Left ventricle myocardium inferior (tissue), 1 donor: Measurements from ENCODE around the gene PFDN1. TPM values are rescaled to one million over a fixed set of nuclear protein-coding genes. Genes with fewer than 3 reads are reported as not detected.

Source experiments
- DNase-seq: peaks from one replicate; pipeline ENCODE4 v3.0.0-alpha.2; 2020
- H3K27ac ChIP-seq: fragments of 200-600 bp; replicated peaks from 2 replicates; pipeline ENCODE4 v1.8.0; 2021
- H3K27me3 ChIP-seq: fragments of 200-600 bp; 2 replicates; pipeline ENCODE4 v1.8.0; 2021; ENCODE audit warnings: low read depth
- H3K36me3 ChIP-seq: fragments of 200-600 bp; 2 replicates; pipeline ENCODE4 v1.8.0; 2021
- H3K4me1 ChIP-seq: fragments of 200-600 bp; 2 replicates; pipeline ENCODE4 v1.8.0; 2021
- H3K4me3 ChIP-seq: fragments of 200-600 bp; 2 replicates; pipeline ENCODE4 v1.8.0; 2021; ENCODE audit warnings: mild to moderate bottlenecking, moderate library complexity
- H3K9me3 ChIP-seq: fragments of 200-600 bp; replicated peaks from 2 replicates; pipeline ENCODE4 v1.8.0; 2021
- intact Hi-C: fragments of 100-400 bp; cut with micrococcal nuclease; formaldehyde crosslinking; loops from one replicate; pipeline ENCODE4 v1.11.0; 2022
- total RNA-seq: library from RNA; stranded (reverse); fragmentation: NEBNext Ultra II Directional; extraction: Animal tissue kit (Norgen Biotek cat#: 25700); gene quantifications from one replicate; pipeline ENCODE4 v1.2.1, GENCODE V29; 2021
- TF ChIP-seq, protein P1 (sequence below): fragments of 200-600 bp; IDR thresholded peaks from 2 replicates; pipeline ENCODE4 v1.8.0; 2021; ENCODE audit warnings: antibody characterized with exemption, mild to moderate bottlenecking, borderline replicate concordance
- donor health status: DM: no; HTN: yes; CAD: no; lungs with severe emphysema.

The PFDN1 gene
- total RNA-seq, 1 donor from 2014 or later, result 68.7 TPM

DNA sequence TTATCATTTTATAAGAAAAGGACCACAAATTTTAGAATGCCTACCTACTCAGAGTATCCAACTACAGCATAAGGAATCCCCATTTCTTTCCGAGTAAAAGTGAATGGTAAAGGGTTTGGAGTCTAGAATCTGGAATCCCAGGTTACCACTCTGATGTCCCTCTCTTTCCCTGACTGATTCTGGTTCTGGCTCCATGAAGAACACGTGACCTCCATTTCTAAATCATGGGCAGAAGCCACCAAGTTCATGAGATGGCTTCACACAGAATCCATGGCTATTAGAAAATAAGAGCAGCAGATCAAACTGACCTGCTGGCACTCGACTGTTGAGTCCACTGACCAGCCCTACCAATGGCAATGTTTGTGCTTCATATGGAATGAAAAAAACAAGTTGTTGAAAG is 40.7 kb downstream of the PFDN1 start:
- Histone ChIP-seq H3K4me1 (peaks cover 81% of the 10 kb centered on the region), H3K27ac (peak overlapping the region; percentile 85), H3K9me3 (no peaks in the 10 kb centered on the region), H3K36me3 (peaks cover 8% of the 10 kb centered on the region), H3K4me3 (no peak overlapping the region), H3K27me3 (no peaks in the 10 kb centered on the region)
- DNase-seq, result no peak
- intact Hi-C loops, result no loop called here
- TF ChIP-seq, protein P1, sequence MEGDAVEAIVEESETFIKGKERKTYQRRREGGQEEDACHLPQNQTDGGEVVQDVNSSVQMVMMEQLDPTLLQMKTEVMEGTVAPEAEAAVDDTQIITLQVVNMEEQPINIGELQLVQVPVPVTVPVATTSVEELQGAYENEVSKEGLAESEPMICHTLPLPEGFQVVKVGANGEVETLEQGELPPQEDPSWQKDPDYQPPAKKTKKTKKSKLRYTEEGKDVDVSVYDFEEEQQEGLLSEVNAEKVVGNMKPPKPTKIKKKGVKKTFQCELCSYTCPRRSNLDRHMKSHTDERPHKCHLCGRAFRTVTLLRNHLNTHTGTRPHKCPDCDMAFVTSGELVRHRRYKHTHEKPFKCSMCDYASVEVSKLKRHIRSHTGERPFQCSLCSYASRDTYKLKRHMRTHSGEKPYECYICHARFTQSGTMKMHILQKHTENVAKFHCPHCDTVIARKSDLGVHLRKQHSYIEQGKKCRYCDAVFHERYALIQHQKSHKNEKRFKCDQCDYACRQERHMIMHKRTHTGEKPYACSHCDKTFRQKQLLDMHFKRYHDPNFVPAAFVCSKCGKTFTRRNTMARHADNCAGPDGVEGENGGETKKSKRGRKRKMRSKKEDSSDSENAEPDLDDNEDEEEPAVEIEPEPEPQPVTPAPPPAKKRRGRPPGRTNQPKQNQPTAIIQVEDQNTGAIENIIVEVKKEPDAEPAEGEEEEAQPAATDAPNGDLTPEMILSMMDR, result no peak

DNA sequence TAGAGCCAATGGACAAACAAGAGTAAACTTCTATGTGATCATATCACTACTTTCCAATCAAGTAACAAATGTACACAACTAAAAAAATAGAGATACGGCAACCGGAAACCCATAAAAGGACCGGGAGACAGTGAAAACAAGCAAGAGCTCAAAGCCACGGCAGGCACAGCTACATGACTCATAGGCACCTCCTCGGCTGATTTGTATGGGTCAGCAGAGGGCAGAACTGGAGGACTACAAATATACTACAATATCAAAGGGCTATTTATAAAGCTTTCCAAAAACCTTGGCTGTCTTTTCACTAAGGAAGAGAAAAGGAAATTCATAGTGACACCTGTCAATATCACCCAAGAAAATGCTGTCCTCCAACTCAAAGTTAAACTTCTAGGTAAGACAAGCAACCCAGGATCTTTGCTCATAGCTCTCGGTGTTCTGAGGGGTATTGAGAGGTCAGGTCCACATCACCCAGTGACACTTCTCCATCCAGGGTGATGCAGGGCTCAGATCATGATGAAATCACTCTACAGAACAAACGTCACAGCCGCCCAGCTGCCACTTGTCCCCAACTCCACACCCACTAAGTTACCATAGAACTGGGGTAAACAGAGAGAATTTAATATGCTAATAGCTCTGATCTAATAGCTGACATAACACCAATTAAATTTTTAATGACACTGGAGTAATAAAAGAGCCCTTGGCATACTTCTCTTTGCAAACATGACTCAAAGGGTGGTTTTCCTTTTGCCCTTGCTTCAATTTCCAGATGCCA is 41.3 kb downstream of the PFDN1 start:
- H3K27ac ChIP-seq, result peak overlapping the region; percentile 85
- H3K36me3 ChIP-seq, result peaks cover 8% of the 10 kb centered on the region
- no peaks in the 10 kb centered on the region for H3K27me3 ChIP-seq
- TF ChIP-seq, protein P1, result peak; percentile 20
- H3K9me3 ChIP-seq, result no peaks in the 10 kb centered on the region
- H3K4me1 ChIP-seq, result peaks cover 78% of the 10 kb centered on the region
- intact Hi-C loops, result no loop called here
- H3K4me3 ChIP-seq, result peak overlapping the region; percentile 38
- peak; percentile 69 for DNase-seq

DNA sequence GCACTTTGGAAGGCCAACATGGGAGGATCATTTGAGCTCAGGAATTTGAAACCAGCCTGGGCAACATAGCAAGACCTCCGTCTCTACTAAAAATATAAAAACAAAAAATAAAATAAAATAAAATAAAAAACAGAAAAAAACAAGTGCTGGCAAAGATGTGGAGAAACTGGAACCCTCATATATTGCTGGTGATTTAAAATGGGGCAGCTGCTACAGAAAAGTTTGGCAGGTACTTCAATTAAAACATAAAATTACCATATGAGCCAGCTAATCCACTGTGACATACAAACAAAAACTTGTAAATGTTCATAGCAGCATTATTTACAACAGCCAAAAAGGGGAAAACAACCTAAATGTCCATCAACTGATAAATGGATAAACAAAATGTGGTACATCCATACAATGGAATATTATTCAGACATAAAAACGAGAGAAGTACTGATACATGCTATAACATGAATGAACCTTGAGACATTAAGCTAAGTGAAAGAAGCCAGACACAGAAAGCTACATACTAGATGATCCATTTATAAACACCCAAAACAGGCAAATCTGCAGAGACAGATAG is 42.7 kb downstream of the PFDN1 start:
- intact Hi-C loops, result no loop called here
- Histone ChIP-seq H3K4me3 (no peak overlapping the region), H3K9me3 (no peaks in the 10 kb centered on the region), H3K36me3 (peaks cover 8% of the 10 kb centered on the region), H3K27me3 (no peaks in the 10 kb centered on the region), H3K27ac (peak overlapping the region; percentile 85), H3K4me1 (peaks cover 78% of the 10 kb centered on the region)
- DNase-seq, result no peak
- TF ChIP-seq, protein P1, result no peak

DNA sequence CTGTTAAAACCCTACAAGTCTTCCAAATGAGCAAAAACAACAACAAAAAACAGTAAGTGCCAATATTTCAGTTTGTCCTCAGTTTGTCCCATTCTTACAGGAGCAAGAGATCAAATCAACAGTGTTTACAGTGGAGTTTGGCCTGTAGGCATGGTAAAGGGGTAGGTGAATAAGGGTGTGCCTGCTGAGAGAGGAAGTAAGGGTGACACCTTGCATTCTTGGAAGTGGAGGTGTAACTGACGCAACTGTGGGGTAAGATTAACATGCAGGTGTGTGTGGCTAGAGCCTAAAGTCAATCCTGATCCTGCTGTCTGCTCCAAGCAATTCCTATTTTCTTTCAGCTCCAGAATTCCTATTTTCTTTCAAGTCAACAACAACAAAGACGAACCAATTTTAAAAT is 43.4 kb downstream of the PFDN1 start:
- H3K4me3 ChIP-seq, result no peak overlapping the region
- intact Hi-C loops, result no loop called here
- H3K36me3 ChIP-seq, result peaks cover 8% of the 10 kb centered on the region
- H3K4me1 ChIP-seq, result peaks cover 75% of the 10 kb centered on the region
- no peaks in the 10 kb centered on the region for H3K27me3 ChIP-seq
- TF ChIP-seq, protein P1, result no peak
- H3K9me3 ChIP-seq, result no peaks in the 10 kb centered on the region
- no peak for DNase-seq
- no peak overlapping the region for H3K27ac ChIP-seq

DNA sequence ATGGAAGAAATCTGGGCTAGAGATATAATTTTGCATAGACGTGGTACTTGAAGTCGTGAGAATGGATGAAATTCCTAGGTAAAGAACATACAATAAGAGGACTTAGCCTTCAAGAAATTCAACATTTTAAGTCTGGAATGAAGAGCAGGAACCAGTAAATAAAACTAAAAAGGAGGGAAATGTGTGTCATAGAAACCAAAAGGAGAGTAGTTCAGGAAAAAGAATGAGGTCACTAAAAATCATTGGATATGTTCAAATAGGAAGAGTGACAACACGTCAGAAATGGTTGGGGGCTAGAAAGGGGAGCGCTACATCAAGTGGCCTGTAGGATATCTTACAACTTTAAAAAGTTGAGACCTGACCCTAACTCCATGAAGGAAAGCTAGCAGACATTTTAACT is 44.0 kb downstream of the PFDN1 start:
- no peak for DNase-seq
- Histone ChIP-seq H3K9me3 (no peaks in the 10 kb centered on the region), H3K4me1 (peaks cover 75% of the 10 kb centered on the region), H3K4me3 (no peak overlapping the region), H3K36me3 (peaks cover 8% of the 10 kb centered on the region), H3K27ac (no peak overlapping the region), H3K27me3 (no peaks in the 10 kb centered on the region)
- intact Hi-C loops, result no loop called here
- TF ChIP-seq, protein P1, result no peak
